Measurements from ENCODE around the gene PIGQ. TPM values are rescaled to one million over a fixed set of nuclear protein-coding genes. Genes with fewer than 3 reads are reported as not detected.
A peak's percentile ranks its signal among the peaks of the same experiment; 100 is the strongest.

The PIGQ gene
- polyA plus RNA-seq, 2 of the 4 experiments (the other 2 are of a cell fraction), result 13.2 to 31.2 TPM

GRCh38 chr16:588639-588888 lies 18.8 kb downstream of the PIGQ start:
- DNase-seq (ENCODE audit: low read depth in 1 of 2, low spot score in 1 of 2) (peak in 1 of 2 experiments; percentile 67), ATAC-seq (peak; percentile 6 to 9), FAIRE-seq (no peak)
- Histone ChIP-seq H3K4me2 (peak overlapping the region; percentile 74), H3K9me3 (no peaks in the 10 kb centered on the region), H3K4me1 (peaks cover 38% of the 10 kb centered on the region), H3K27ac (peak overlapping the region; percentile 96 to 98), H3K4me3 (peak overlapping the region; percentile 90)
- ChIA-PET POLR2A (interaction anchor here (0.8 to 1.3 kb wide), 4 partner anchors 9 to 71 kb away, joined by 3 read pairs; partner anchors contain the start of genes METTL26 and WDR90), CTCF (interaction anchor here (0.9 to 1.3 kb wide), 4 partner anchors 9 to 68 kb away, joined by 3 to 5 read pairs (median 4); no protein-coding TSS in a partner anchor)
- TF ChIP-seq ESRRA (IDR thresholded peaks at IDR 0.05; ENCODE audit: borderline replicate concordance, low read length), result no peak
- no peak for TF ChIP-seq SREBF2 (IDR thresholded peaks at IDR 0.05)
- TF ChIP-seq RCOR1 (IDR thresholded peaks at IDR 0.05; ENCODE audit: low read depth, low read length), result no peak
- TF ChIP-seq FOSL2 (IDR thresholded peaks at IDR 0.05), result no peak
- TF ChIP-seq FOSL2 (CRISPR knock-in tag; IDR thresholded peaks at IDR 0.05), result no peak
- TF ChIP-seq NFE2L2 (conservative IDR thresholded peaks at IDR 0.05; ENCODE audit: low read length), result no peak
- no peak for TF ChIP-seq MAX (IDR thresholded peaks at IDR 0.05)
- no peak for TF ChIP-seq JUNB (IDR thresholded peaks at IDR 0.05)
- no peak for TF ChIP-seq RARB (CRISPR knock-in tag; IDR thresholded peaks at IDR 0.05)
- TF ChIP-seq SMC3 (IDR thresholded peaks at IDR 0.05), result no peak
- TF ChIP-seq TFCP2L1 (CRISPR knock-in tag; IDR thresholded peaks at IDR 0.05), result no peak
- WGBS (ENCODE audit: missing lambda C conversion rate), result 2% methylated on average over 19 of the region's 21 CpGs

DNA sequence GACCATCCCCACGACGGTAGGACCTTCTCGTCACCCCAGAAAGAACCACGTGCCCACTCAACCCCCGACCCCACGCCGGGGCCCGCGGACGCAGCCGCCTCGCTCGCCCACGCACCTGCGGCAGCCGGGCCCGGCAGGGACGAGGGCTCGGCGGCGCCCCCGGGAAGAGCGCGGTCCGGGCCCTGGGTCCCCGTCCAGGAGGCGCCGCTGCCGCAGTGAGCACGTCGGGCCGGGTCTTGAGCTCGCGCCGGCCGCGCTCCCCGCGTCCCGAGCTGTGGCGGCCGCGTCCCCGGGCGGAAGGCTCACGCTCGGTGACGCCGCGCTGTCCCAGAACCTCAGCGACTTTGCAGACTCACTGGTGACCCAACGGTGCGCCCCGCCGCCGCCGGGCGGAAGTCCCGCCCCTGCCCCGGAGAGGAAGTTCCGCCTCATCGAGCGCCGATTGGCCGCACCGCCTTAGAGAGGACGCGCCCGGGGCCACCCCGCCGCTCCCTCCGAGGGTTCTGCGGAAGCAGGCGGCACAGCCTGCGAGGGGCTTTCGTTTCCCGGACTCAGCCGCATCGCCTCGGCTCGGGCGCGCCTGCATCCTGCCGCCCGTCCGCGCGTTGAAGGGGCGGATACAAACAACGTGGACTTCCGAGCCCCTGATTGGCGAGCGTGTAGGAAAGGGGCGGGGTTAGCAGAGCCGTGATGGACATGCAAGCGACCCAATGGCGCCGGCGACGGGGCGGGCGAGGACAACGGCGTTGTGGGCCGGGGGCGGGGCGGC lies 19.3 kb downstream of the PIGQ start:
- FAIRE-seq, result no peak
- peak; percentile 73 to 86 for ATAC-seq
- peak overlapping the region; percentile 90 for H3K4me3 ChIP-seq
- H3K27ac ChIP-seq, result peak overlapping the region; percentile 96 to 98
- ChIA-PET POLR2A (interaction anchor here (0.8 to 1.3 kb wide), 4 partner anchors 10 to 70 kb away, joined by 3 read pairs; partner anchors contain the start of genes METTL26 and WDR90), CTCF (interaction anchor here (0.9 to 1.3 kb wide), 4 partner anchors 9 to 68 kb away, joined by 3 to 5 read pairs (median 4); no protein-coding TSS in a partner anchor)
- H3K4me1 ChIP-seq, result peaks cover 41% of the 10 kb centered on the region
- WGBS (ENCODE audit: missing lambda C conversion rate), result 3% methylated on average over 5 of the region's 107 CpGs
- H3K9me3 ChIP-seq, result no peaks in the 10 kb centered on the region
- H3K4me2 ChIP-seq, result peak overlapping the region; percentile 74
- DNase-seq (ENCODE audit: low read depth in 1 of 2, low spot score in 1 of 2), result peak; percentile 81 to 97
- no peak for TF ChIP-seq ZNF302 (CRISPR knock-in tag; IDR thresholded peaks at IDR 0.05)
- TF ChIP-seq PBX3 (IDR thresholded peaks at IDR 0.05), result no peak; the same call in 1 of the 2 replicates
- TF ChIP-seq, protein P1, sequence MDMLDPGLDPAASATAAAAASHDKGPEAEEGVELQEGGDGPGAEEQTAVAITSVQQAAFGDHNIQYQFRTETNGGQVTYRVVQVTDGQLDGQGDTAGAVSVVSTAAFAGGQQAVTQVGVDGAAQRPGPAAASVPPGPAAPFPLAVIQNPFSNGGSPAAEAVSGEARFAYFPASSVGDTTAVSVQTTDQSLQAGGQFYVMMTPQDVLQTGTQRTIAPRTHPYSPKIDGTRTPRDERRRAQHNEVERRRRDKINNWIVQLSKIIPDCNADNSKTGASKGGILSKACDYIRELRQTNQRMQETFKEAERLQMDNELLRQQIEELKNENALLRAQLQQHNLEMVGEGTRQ (IDR thresholded peaks at IDR 0.05), result no peak
- TF ChIP-seq SREBF2 (IDR thresholded peaks at IDR 0.05), result no peak
- TF ChIP-seq, protein P2, sequence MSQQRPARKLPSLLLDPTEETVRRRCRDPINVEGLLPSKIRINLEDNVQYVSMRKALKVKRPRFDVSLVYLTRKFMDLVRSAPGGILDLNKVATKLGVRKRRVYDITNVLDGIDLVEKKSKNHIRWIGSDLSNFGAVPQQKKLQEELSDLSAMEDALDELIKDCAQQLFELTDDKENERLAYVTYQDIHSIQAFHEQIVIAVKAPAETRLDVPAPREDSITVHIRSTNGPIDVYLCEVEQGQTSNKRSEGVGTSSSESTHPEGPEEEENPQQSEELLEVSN (IDR thresholded peaks at IDR 0.05; ENCODE audit: borderline replicate concordance, low read depth), result no peak
- TF ChIP-seq RNF2 (IDR thresholded peaks at IDR 0.05; ENCODE audit: borderline replicate concordance, low read depth), result no peak
- TF ChIP-seq CHD4 (IDR thresholded peaks at IDR 0.05; ENCODE audit: borderline replicate concordance), result no peak
- no peak for TF ChIP-seq ATOH8 (CRISPR knock-in tag; IDR thresholded peaks at IDR 0.05; ENCODE audit: low read depth)
- no peak for TF ChIP-seq ELK1 (IDR thresholded peaks at IDR 0.05; ENCODE audit: low read depth, low read length)
- 0 out of 2 replicates have a peak, but pooled peaks have one; percentile 65 for TF ChIP-seq TP53 (CRISPR knock-in tag; IDR thresholded peaks at IDR 0.05)
- TF ChIP-seq RAD21 (conservative IDR thresholded peaks at IDR 0.05 in 1 of 2, IDR thresholded peaks at IDR 0.05 in 1 of 2), result peak in 1 of 2 experiments; percentile 20; a peak in 2 of 5 replicates
- peak; percentile 86 for TF ChIP-seq POLR2A (IDR thresholded peaks at IDR 0.05; ENCODE audit: low read length)
- TF ChIP-seq POLR2AphosphoS2 (conservative IDR thresholded peaks at IDR 0.05; ENCODE audit: low read length), result no peak; the same call in 1 of the 2 replicates
- peak; percentile 36; the same call in 1 of the 2 replicates for TF ChIP-seq PHF8 (IDR thresholded peaks at IDR 0.05; ENCODE audit: borderline replicate concordance, low read depth)
- TF ChIP-seq CBX2 (IDR thresholded peaks at IDR 0.05; ENCODE audit: borderline replicate concordance, low read depth), result no peak
- TF ChIP-seq JUNB (IDR thresholded peaks at IDR 0.05), result no peak
- TF ChIP-seq HEYL (CRISPR knock-in tag; IDR thresholded peaks at IDR 0.05), result no peak
- no peak for TF ChIP-seq BHLHE40 (IDR thresholded peaks at IDR 0.05; ENCODE audit: low read depth, low read length)
- TF ChIP-seq, protein P3, sequence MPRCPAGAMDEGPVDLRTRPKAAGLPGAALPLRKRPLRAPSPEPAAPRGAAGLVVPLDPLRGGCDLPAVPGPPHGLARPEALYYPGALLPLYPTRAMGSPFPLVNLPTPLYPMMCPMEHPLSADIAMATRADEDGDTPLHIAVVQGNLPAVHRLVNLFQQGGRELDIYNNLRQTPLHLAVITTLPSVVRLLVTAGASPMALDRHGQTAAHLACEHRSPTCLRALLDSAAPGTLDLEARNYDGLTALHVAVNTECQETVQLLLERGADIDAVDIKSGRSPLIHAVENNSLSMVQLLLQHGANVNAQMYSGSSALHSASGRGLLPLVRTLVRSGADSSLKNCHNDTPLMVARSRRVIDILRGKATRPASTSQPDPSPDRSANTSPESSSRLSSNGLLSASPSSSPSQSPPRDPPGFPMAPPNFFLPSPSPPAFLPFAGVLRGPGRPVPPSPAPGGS (IDR thresholded peaks at IDR 0.05), result peak; percentile 87; the same call in 1 of the 3 replicates
- TF ChIP-seq CEBPB (IDR thresholded peaks at IDR 0.05), result no peak
